Adrenal gland (tissue), 5 donors: ENCODE measurements around the gene AXL.
A peak's percentile ranks its signal among the peaks of the same experiment; 100 is the strongest.

ENCODE experiments used
- CTCF ChIP-seq, 6 experiments: fragments of 450-650 bp in 4 of 6; fragments of 200-600 bp in 2 of 6; sonication (generic) in 1 of 6; IDR thresholded peaks; 1 replicate in 5 of 6; 2 replicates in 1 of 6; pipeline versions ENCODE4 v1.5.1 to v1.8.0; 2016 to 2021; ENCODE audit warnings: antibody characterized with exemption in 6 of 6, mild to moderate bottlenecking in 2 of 6, moderate library complexity in 1 of 6
- POLR2A ChIP-seq, 2 donors: fragments of 450-650 bp; IDR thresholded peaks; one replicate each; pipeline ENCODE4 v1.6.1; 2017; ENCODE audit warnings: antibody characterized with exemption in 2 of 2, mild to moderate bottlenecking in 2 of 2, moderate library complexity in 1 of 2
- donor health status: DM: no; HTN: no; CAD: no.

- TF ChIP-seq CTCF (IDR thresholded peaks at IDR 0.05) (no peak), POLR2A (IDR thresholded peaks at IDR 0.05) (peak; percentile 53 to 83)
Measured at GRCh38 chr19:41218615-41219507, at the start of gene AXL.
